ENCODE measurements around the gene USP38.

DNA sequence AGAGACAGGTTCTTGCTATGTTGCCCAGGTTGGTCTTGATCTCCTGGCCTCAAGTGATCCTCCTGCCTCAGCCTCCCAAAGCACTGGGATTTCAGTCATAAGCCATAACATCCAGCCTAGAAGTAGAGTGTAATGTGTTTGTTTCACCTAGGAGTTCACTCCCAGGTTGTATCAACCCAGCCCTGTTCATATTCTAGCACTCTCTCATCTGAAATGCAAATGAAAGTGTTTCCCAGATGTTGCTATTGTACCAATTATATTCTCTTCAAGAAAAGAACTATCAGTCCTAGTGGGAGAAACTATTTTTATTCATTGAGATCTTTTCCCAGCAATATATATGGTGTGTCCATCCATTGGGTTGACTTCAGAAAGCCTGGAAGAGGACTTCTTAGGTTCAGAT is 72.6 kb downstream of the USP38 start:
- TF ChIP-seq CTCF (IDR thresholded peaks at IDR 0.05 in 4 of 5, conservative IDR thresholded peaks at IDR 0.05 in 1 of 5) (no peak), POLR2A (IDR thresholded peaks at IDR 0.05) (no peak)

Data from gastrocnemius medialis (tissue), 4 donors.